IPS DF 6.9 (cell line): ENCODE data around the gene ODAD4.

ENCODE experiments used
- DNase-seq: peaks from one replicate; pipeline ENCODE4 v3.0.0-alpha.2; 2013; ENCODE audit warnings: low read depth, low spot score
- H3K27ac ChIP-seq: one replicate; pipeline ENCODE4 v1.5.1; 2013; ENCODE audit warnings: low read length, control low read depth
- H3K27me3 ChIP-seq: 2 replicates; pipeline ENCODE4 v1.6.1; 2013; ENCODE audit warnings: mild to moderate bottlenecking, low read length; ENCODE audit not compliant: control insufficient read depth, insufficient read depth
- H3K36me3 ChIP-seq: 2 replicates; pipeline ENCODE4 v1.6.1; 2013; ENCODE audit warnings: low read length; ENCODE audit not compliant: control insufficient read depth, insufficient read depth
- H3K4me1 ChIP-seq: 2 replicates; pipeline ENCODE4 v1.6.1; 2013; ENCODE audit warnings: low read length; ENCODE audit not compliant: control insufficient read depth, insufficient read depth
- H3K4me3 ChIP-seq: 2 replicates; pipeline ENCODE4 v1.5.1; 2013; ENCODE audit warnings: mild to moderate bottlenecking, low read length
- H3K9me3 ChIP-seq: 2 replicates; pipeline ENCODE4 v1.6.1; 2013; ENCODE audit warnings: low read length, inconsistent platforms; ENCODE audit not compliant: control insufficient read depth, insufficient read depth
- WGBS: extraction: QIAGEN DNeasy Blood & Tissue Kit; methylation state at CpG from one replicate; pipeline ENCODE4 v1.1.7; 2013; ENCODE audit warnings: mixed read lengths, missing lambda C conversion rate; ENCODE audit not compliant: insufficient read length, insufficient coverage; 5-methylcytosine and 5-hydroxymethylcytosine counted together

Gene ODAD4

DNA sequence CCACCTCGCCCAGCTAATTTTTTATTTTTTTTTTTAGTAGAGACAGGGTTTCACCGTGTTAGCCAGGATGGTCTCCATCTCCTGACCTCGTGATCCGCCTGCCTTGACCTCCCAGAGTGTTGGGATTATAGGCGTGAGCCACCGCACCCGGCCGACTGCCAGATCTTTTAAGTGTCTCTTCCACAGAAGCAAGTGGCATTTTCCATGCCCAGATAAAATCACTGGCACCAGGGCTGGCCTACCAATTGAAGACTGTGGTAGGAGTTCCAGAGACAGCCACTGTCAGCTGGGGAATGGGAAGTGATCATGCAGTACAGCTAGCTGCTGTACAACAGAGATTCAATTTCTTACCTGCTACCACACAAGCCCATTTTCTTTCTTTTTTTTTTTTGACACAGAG, 54.0 kb downstream of the ODAD4 start:
- H3K4me3 ChIP-seq: no peak overlapping the region
- no peak overlapping the region for H3K27ac ChIP-seq
- peaks cover 35% of the 10 kb centered on the region; the same call in 1 of the 2 replicates for H3K36me3 ChIP-seq
- H3K27me3 ChIP-seq: no peaks in the 10 kb centered on the region
- WGBS: no CpG with 5 or more reads among the region's 8 CpGs
- no peaks in the 10 kb centered on the region for H3K4me1 ChIP-seq
- DNase-seq: no peak
- no peaks in the 10 kb centered on the region for H3K9me3 ChIP-seq

DNA sequence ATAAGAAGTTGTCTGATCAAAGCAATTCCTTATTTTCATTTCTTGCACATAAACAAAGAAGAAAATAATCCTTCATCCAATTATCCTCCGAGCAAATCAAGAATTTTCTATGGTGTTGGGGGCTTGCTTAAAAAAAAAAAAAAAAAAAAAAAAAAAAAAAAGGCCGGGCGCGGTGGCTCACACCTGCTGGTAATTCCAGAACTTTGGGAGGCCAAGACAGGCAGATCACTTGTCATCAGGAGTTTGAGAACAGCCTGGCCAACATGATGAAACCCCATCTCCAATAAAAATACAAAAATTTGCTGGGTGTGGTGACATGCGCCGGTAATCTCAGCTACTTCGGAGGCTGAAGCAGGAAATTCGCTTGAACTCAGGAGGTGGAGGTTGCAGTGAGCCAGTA, 55.5 kb downstream of the ODAD4 start:
- WGBS: no CpG with 5 or more reads among the region's 8 CpGs
- Histone ChIP-seq H3K27me3 (no peaks in the 10 kb centered on the region), H3K4me1 (no peaks in the 10 kb centered on the region), H3K27ac (no peak overlapping the region), H3K9me3 (no peaks in the 10 kb centered on the region), H3K4me3 (no peak overlapping the region), H3K36me3 (peaks cover 36% of the 10 kb centered on the region; the same call in 1 of the 2 replicates)
- no peak for DNase-seq

GRCh38 chr17:41986634-41987033, 56.2 kb downstream of the ODAD4 start:
- H3K36me3 ChIP-seq: peaks cover 34% of the 10 kb centered on the region; the same call in 1 of the 2 replicates
- no peaks in the 10 kb centered on the region for H3K4me1 ChIP-seq
- no peak overlapping the region for H3K4me3 ChIP-seq
- no peaks in the 10 kb centered on the region for H3K27me3 ChIP-seq
- H3K9me3 ChIP-seq: no peaks in the 10 kb centered on the region
- WGBS: no CpG with 5 or more reads among the region's 1 CpG
- no peak overlapping the region for H3K27ac ChIP-seq
- no peak for DNase-seq

- H3K4me1 ChIP-seq: no peaks in the 10 kb centered on the region
- no peaks in the 10 kb centered on the region for H3K27me3 ChIP-seq
- H3K9me3 ChIP-seq: no peaks in the 10 kb centered on the region
- peaks cover 32% of the 10 kb centered on the region; the same call in 1 of the 2 replicates for H3K36me3 ChIP-seq
- DNase-seq: no peak
- WGBS: no CpG with 5 or more reads among the region's 3 CpGs
- no peak overlapping the region for H3K4me3 ChIP-seq
- H3K27ac ChIP-seq: no peak overlapping the region
Observed at GRCh38 chr17:41987642-41988041, 57.2 kb downstream of the ODAD4 start.

- DNase-seq: no peak
- H3K9me3 ChIP-seq: no peaks in the 10 kb centered on the region
- WGBS: no CpG with 5 or more reads among the region's 2 CpGs
- no peaks in the 10 kb centered on the region for H3K4me1 ChIP-seq
- H3K36me3 ChIP-seq: peaks cover 28% of the 10 kb centered on the region; the same call in 1 of the 2 replicates
- H3K27me3 ChIP-seq: no peaks in the 10 kb centered on the region
- H3K27ac ChIP-seq: no peak overlapping the region
- H3K4me3 ChIP-seq: no peak overlapping the region
Observed at GRCh38 chr17:41988418-41988817, 58.0 kb downstream of the ODAD4 start.

GRCh38 chr17:41989702-41990419, 59.4 kb downstream of the ODAD4 start:
- Histone ChIP-seq H3K27me3 (no peaks in the 10 kb centered on the region), H3K4me1 (no peaks in the 10 kb centered on the region), H3K4me3 (no peak overlapping the region), H3K36me3 (peaks cover 24% of the 10 kb centered on the region; the same call in 1 of the 2 replicates), H3K9me3 (no peaks in the 10 kb centered on the region), H3K27ac (no peak overlapping the region)
- DNase-seq: no peak
- no CpG with 5 or more reads among the region's 5 CpGs for WGBS

- Histone ChIP-seq H3K36me3 (peaks cover 35% of the 10 kb centered on the region; the same call in 1 of the 2 replicates), H3K27ac (no peak overlapping the region), H3K9me3 (no peaks in the 10 kb centered on the region), H3K27me3 (no peaks in the 10 kb centered on the region), H3K4me1 (no peaks in the 10 kb centered on the region), H3K4me3 (no peak overlapping the region)
- WGBS: no CpG with 5 or more reads among the region's 3 CpGs
- DNase-seq: no peak
Observed at GRCh38 chr17:41992576-41992975, 62.2 kb downstream of the ODAD4 start.

GRCh38 chr17:41996855-41997164, 66.4 kb downstream of the ODAD4 start:
- no peak overlapping the region for H3K4me3 ChIP-seq
- H3K27me3 ChIP-seq: no peaks in the 10 kb centered on the region
- no peak for DNase-seq
- no peaks in the 10 kb centered on the region for H3K9me3 ChIP-seq
- peaks cover 32% of the 10 kb centered on the region; the same call in 1 of the 2 replicates for H3K36me3 ChIP-seq
- WGBS: no CpG with 5 or more reads among the region's 2 CpGs
- H3K4me1 ChIP-seq: no peaks in the 10 kb centered on the region
- no peak overlapping the region for H3K27ac ChIP-seq

DNA sequence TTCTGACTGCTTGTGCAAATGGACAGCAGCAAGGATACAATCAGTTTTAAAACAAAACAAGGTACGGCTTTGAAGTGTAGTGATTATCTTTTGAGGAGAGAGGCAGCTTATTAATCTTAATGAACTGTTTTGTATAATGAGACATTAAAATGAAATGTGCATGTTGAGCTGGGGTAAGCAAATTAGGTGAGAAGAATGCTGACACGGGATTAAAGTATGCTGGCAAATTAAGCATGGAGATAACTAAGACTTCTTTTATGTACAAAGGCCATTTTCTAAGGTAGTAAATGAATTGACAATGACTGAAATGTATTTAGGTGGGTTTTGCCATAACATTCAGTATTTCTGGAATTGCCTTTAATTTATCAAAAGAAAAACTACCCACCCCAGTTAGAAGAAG, 68.1 kb downstream of the ODAD4 start:
- no peak overlapping the region for H3K4me3 ChIP-seq
- H3K9me3 ChIP-seq: no peaks in the 10 kb centered on the region
- WGBS: no CpG with 5 or more reads among the region's 2 CpGs
- H3K36me3 ChIP-seq: peaks cover 34% of the 10 kb centered on the region; the same call in 1 of the 2 replicates
- no peaks in the 10 kb centered on the region for H3K27me3 ChIP-seq
- H3K4me1 ChIP-seq: no peaks in the 10 kb centered on the region
- H3K27ac ChIP-seq: no peak overlapping the region
- no peak for DNase-seq

DNA sequence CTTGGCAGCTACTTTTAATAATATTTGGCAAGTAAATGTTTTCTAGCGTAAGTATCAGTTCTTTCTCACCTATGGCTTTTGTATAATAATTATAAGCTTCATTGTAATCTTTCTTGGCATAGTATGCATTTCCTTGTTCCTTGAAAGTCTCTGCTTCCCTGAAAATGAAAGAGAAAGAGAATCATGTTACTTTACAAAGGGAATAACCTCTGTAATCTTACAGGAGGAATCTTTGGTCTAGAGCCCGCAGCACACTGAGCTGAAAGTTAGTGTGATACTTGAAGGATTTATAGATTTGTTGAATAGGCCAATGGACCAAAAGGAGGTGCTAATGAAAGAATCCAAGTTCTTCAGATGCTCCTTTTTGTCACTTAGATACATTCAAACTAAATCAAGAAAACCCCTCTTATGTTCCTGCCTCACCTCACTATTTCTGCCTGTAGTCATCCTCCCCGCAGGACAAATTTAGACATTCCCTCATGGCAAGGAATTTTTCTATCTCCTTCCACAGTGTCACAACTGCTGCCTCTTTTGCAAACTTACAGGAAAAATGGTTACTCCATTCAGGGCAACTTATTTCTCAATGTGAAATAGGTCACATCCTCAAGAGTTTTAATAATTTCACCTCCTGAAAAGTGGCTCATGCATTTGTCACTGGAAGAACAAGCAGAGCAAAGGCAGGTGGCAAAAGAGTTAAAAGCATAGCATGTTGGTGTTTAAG, 70.2 kb downstream of the ODAD4 start:
- peaks cover 28% of the 10 kb centered on the region; the same call in 1 of the 2 replicates for H3K36me3 ChIP-seq

More for the DNA sequence above, 70.2 kb downstream of the ODAD4 start:
- WGBS: no CpG with 5 or more reads among the region's 3 CpGs
- no peaks in the 10 kb centered on the region for H3K27me3 ChIP-seq
- no peak overlapping the region for H3K4me3 ChIP-seq
- H3K9me3 ChIP-seq: no peaks in the 10 kb centered on the region
- H3K4me1 ChIP-seq: no peaks in the 10 kb centered on the region
- H3K27ac ChIP-seq: no peak overlapping the region
- DNase-seq: no peak
